ENCODE results near the gene ZNF555.

GRCh38 chr19:2850256-2850925 is 9.1 kb downstream of the ZNF555 start:
- no peak for TF ChIP-seq CTCF (IDR thresholded peaks at IDR 0.05)
- no peak for TF ChIP-seq POLR2AphosphoS5 (IDR thresholded peaks at IDR 0.05)
